SK-N-MC (cell line): ENCODE measurements around the gene LAMC3.

Experiments used
- DNase-seq: peaks from one replicate; pipeline ENCODE4 v3.0.0-alpha.2; 2011; ENCODE audit warnings: low read depth, low spot score
- H3K27ac ChIP-seq: fragments of 200-600 bp; sonication (generic); 2 replicates; pipeline ENCODE4 v1.5.1; 2016; ENCODE audit warnings: mixed run types
- H3K36me3 ChIP-seq: fragments of 200-600 bp; sonication (generic); 2 replicates; pipeline ENCODE4 v1.6.1; 2017; ENCODE audit warnings: antibody characterized with exemption, low read length, mixed read lengths; ENCODE audit not compliant: insufficient read depth
- H3K4me3 ChIP-seq: fragments of 200-600 bp; sonication (generic); 2 replicates; pipeline ENCODE4 v1.5.1; 2016
- H3K9ac ChIP-seq: fragments of 200-600 bp; sonication (generic); 2 replicates; pipeline ENCODE4 v1.8.0; 2017; ENCODE audit warnings: mixed run types, mixed read lengths; ENCODE audit not compliant: insufficient read length
- H3K9me3 ChIP-seq: fragments of 200-600 bp; sonication (generic); 2 replicates; pipeline ENCODE4 v1.6.1; 2017; ENCODE audit warnings: low read depth, mild to moderate bottlenecking, antibody characterized with exemption, low read length, moderate library complexity, mixed read lengths
- EZH2 ChIP-seq: fragments of 200-600 bp; sonication (generic); IDR thresholded peaks from one replicate; pipeline ENCODE4 v1.6.1; 2017; ENCODE audit warnings: antibody characterized with exemption
- FOXP2 ChIP-seq: optimal IDR thresholded peaks from 2 replicates; pipeline ENCODE3; 2011; ENCODE audit warnings: mild to moderate bottlenecking, moderate library complexity; ENCODE audit not compliant: insufficient read depth; ENCODE audit errors: extremely low read length, control extremely low read depth
- POLR2AphosphoS5 ChIP-seq: IDR thresholded peaks from 2 replicates; pipeline ENCODE4 v1.6.1; 2012; ENCODE audit warnings: mild to moderate bottlenecking, low read depth, low read length, borderline replicate concordance

LAMC3 gene

GRCh38 chr9:131036529-131037334, 27.8 kb downstream of the LAMC3 start:
- no peak for DNase-seq
- Histone ChIP-seq H3K4me3 (no peak overlapping the region), H3K36me3 (no peaks in the 10 kb centered on the region), H3K9ac (no peak overlapping the region), H3K27ac (no peak overlapping the region), H3K9me3 (no peaks in the 10 kb centered on the region)
- no peak for TF ChIP-seq FOXP2
- TF ChIP-seq EZH2: no peak
- TF ChIP-seq POLR2AphosphoS5: no peak

GRCh38 chr9:131037335-131038255, 28.6 kb downstream of the LAMC3 start:
- Histone ChIP-seq H3K9ac (no peak overlapping the region), H3K36me3 (no peaks in the 10 kb centered on the region), H3K9me3 (no peaks in the 10 kb centered on the region), H3K27ac (no peak overlapping the region), H3K4me3 (no peak overlapping the region)
- no peak for DNase-seq
- TF ChIP-seq FOXP2 (no peak), POLR2AphosphoS5 (no peak), EZH2 (no peak)

GRCh38 chr9:131038256-131039128, 29.5 kb downstream of the LAMC3 start:
- no peak for DNase-seq
- H3K36me3 ChIP-seq: no peaks in the 10 kb centered on the region
- H3K9me3 ChIP-seq: no peaks in the 10 kb centered on the region
- no peak overlapping the region for H3K9ac ChIP-seq
- no peak overlapping the region for H3K4me3 ChIP-seq
- no peak for TF ChIP-seq EZH2
- TF ChIP-seq POLR2AphosphoS5: no peak
- no peak for TF ChIP-seq FOXP2
- no peak overlapping the region for H3K27ac ChIP-seq

- DNase-seq: no peak
These were observed 30.4 kb downstream of the LAMC3 start for GRCh38 chr9:131039129-131039954.

DNA sequence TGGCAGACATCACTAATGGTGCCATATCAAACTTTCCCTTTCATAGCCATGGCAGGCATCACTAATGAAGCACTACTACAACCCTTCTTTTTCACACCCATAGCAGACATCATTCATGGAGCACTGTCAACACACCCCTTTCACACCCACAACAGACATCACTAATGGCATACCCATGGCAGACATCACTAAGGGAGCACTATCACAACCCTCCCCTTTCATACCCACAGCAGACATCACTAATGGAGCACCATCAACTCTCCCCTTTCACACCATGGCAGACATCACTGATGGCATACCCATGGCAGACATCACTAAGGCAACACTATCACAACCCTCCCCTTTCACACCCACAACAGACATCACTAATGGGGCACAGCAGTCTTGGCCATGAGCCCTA, 33.7 kb downstream of the LAMC3 start:
- no peak overlapping the region for H3K9ac ChIP-seq
- no peaks in the 10 kb centered on the region for H3K36me3 ChIP-seq
- no peak overlapping the region for H3K4me3 ChIP-seq
- no peaks in the 10 kb centered on the region for H3K9me3 ChIP-seq
- TF ChIP-seq POLR2AphosphoS5 (no peak), FOXP2 (no peak), EZH2 (no peak)
- no peak for DNase-seq
- no peak overlapping the region for H3K27ac ChIP-seq

More at GRCh38 chr9:131039129-131039954, 30.4 kb downstream of the LAMC3 start:
- no peak overlapping the region for H3K4me3 ChIP-seq
- H3K36me3 ChIP-seq: no peaks in the 10 kb centered on the region
- TF ChIP-seq FOXP2 (no peak), POLR2AphosphoS5 (no peak), EZH2 (no peak)
- no peak overlapping the region for H3K9ac ChIP-seq
- no peaks in the 10 kb centered on the region for H3K9me3 ChIP-seq
- no peak overlapping the region for H3K27ac ChIP-seq

GRCh38 chr9:131043087-131043486, 34.1 kb downstream of the LAMC3 start:
- H3K27ac ChIP-seq: no peak overlapping the region
- TF ChIP-seq EZH2: no peak
- no peak for TF ChIP-seq POLR2AphosphoS5
- TF ChIP-seq FOXP2: no peak
- DNase-seq: no peak
- H3K9me3 ChIP-seq: no peaks in the 10 kb centered on the region
- no peak overlapping the region for H3K4me3 ChIP-seq
- no peak overlapping the region for H3K9ac ChIP-seq
- H3K36me3 ChIP-seq: no peaks in the 10 kb centered on the region

- Histone ChIP-seq H3K4me3 (no peak overlapping the region), H3K9ac (no peak overlapping the region), H3K36me3 (no peaks in the 10 kb centered on the region), H3K27ac (no peak overlapping the region), H3K9me3 (no peaks in the 10 kb centered on the region)
- no peak for TF ChIP-seq FOXP2
- TF ChIP-seq EZH2: no peak
- no peak for TF ChIP-seq POLR2AphosphoS5
- no peak for DNase-seq
These were observed 34.7 kb downstream of the LAMC3 start for GRCh38 chr9:131043646-131044045.
